HG03354 (cell line): Measurements from ENCODE around the gene LGR4.

Source experiments
- ATAC-seq: cut with Tn5 transposase; IDR thresholded peaks from one replicate; pipeline ENCODE4 v1.9.1; 2021; ENCODE audit warnings: mild to moderate bottlenecking; ENCODE audit not compliant: unreplicated experiment, poor library complexity, severe bottlenecking

The LGR4 gene

DNA sequence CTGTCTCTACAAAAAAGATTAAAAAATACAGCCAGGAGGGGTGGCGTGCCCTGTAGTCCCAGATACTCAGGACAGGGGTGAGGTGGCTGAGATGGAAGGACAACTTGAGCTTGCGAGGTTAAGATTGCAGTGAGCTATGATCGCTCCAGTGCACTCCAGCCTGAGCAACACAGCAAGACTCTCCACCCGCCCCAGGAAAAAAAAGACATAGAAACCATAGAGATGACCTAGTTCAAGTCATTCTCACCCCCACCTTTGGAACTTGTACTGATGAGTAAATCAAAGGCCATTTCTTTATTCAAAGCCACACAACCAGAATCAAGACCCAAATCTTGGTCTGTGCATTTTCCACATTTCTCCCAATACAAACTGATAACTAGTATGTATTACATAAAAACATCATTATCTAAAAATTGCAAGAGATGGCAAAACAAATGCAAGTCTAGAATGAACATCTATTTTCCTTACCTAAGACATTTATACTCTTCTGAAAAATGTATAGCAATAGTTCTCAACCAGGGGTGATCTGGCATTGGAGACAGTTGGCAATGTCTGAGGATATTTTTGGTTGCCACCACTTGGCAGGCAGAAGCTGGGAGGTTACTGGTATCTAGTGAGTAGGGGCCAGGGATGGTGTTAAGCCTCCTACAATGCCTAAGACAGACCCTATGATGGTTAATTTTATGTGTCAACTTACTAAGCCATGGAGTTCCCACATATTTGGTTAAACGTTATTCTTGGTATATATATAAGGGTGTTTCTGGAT lies 34.6 kb downstream of the LGR4 start:
- no peak for ATAC-seq

DNA sequence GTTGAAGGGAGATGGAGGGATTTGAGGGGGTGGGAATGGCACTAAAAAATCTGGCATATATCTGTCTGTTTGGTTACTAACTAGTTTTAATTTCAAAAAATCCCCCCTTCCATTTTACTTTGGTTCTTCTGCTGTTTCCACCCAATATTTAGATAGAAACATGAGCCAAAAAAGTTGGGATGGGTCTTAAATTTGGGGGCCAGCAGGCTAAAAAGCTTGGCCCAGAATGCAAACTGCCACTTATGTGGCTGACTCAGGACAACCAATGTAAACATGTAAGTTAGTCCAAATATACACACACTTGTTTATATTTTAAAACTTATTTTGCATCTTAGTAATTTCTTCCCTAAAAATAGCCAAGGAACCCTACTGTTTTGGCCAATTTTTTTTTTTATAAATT lies 35.7 kb downstream of the LGR4 start:
- no peak for ATAC-seq

DNA sequence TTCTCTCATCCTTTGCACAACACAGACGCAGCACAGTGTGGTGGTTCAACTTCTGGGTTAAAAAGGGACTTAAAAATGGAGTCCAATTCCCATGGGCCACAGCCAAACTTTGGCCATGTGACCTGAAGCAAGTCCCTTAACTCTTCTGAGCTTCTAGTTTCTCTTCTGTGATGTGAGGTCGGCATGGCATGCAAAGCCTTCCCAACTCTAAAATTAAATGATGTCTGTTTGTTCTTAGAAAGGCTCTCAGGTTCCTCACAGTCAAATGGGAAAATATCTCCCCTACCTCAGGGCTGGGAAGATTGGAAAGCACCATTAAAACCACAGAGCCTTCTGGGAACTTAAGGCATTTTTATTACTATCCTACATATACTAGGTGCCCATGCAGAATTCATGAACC lies 38.8 kb downstream of the LGR4 start:
- no peak for ATAC-seq

DNA sequence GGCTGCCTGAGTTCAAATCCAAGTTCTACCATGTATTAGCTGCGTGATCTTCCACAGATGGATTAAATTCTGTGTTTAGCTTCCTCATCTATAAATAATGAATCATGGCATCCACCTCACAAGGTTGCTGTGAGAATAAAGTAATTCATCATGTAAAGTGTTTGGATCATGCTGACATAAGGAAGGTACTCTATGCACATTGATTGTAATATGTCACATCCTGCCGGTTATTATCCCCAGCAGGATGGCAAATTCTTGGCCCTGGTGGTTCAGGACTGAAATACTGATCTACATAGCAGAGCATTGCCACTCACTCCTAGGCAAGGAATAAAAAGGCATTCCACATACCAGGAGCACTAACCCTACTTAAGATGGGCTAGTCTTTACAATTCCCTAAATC lies 40.8 kb downstream of the LGR4 start:
- ATAC-seq = no peak

DNA sequence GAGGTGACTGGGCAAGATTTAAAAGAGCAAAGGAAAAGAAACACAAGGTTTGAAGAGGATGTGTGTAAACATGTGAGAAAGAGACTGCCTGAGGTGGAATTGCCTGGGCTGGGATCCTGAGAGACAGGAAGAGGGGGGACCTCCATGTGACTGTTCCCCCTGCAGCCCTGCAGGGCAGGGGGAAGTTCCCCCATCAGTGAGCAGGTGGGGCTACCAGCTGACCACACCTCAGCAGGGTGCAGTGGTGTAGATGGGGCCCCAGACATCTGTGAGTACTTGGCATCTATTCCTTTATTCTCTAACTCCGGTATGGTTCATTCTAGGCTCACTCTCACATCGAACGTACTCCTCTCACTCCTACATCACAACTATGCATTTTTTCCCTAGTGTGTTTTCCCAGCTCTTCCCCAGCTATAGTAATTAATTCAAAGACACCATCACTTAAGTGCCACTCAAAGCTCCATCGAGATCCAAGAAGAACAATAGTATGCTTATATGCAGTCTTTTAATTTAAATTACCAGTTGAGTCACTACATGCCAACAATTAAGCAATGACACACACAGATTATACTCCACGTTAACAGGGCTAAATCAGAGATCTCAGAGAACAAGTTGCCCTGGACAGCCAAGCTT lies 42.7 kb downstream of the LGR4 start:
- no peak for ATAC-seq

DNA sequence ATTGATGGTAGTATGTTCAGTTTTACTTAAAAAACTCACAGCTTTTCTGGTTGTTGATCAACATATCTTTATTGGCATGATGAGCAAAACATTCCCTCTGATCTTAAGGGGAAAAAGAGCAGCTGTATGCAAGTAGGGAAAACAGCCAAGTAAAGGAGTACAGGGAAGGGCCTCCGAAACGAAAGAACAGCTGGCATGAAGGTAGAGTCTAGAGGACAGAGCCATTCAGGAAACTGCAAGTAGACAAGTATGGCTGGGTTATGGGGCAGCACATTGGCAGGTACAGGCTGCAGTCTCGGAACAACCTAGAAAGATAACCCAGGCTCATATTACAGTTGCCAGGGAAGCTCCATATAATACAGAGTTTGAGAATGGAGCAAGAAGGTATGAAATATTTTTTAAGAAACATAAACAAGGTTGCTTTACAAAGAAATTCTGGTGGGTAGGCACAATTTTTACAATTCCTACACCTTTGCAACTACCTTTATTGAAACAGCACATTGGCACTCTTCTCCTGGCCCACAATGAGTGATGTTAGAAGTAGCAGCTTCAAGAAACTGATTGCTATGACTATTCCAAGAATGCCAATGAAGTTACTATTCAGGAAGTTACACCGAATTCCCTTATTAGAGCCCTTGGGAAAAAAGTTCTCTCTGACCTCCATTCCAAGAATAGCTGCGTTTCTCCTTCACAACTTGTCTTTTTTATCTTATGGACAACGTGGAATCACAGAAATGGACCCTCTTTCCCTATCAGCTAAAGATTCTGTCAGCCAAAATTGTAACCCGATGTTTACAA lies 45.2 kb downstream of the LGR4 start:
- no peak for ATAC-seq

DNA sequence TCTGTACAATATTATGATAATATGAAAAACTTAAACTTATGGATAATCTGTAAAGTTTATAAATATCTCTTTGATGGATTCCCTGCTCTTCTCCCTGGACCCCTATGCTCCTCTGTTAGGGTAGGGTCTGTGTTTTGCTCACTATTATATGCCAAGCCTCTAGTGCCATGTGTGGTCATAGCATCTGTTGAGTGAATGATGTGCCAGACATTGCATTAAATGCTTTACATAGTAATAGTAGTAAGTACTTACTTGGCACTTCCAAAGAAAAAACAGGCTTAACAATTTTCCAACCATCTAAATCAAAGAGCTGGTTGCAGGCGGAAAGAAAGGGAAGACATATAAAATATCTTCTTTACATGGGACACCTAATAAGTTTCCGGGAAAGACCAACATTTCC lies 46.8 kb downstream of the LGR4 start:
- no peak for ATAC-seq

DNA sequence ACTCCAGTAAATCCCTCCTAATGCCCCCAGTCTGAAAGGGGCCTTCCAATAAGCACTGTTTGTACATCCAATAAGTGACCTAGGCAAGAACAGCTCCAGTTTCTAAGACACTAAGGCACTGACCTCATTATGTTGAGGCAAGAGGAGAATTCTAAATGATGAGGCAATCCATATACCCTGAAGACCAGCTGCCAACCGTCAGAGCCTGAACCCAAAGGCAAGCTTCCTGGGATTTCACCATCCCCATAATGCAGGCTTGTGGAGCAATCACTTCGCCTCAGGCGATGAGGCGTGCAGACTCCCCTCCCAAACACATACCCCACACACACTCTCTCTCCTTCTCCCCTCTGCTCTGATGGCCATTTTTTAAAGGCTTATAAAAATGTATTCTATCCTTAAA lies 49.5 kb downstream of the LGR4 start:
- no peak for ATAC-seq

DNA sequence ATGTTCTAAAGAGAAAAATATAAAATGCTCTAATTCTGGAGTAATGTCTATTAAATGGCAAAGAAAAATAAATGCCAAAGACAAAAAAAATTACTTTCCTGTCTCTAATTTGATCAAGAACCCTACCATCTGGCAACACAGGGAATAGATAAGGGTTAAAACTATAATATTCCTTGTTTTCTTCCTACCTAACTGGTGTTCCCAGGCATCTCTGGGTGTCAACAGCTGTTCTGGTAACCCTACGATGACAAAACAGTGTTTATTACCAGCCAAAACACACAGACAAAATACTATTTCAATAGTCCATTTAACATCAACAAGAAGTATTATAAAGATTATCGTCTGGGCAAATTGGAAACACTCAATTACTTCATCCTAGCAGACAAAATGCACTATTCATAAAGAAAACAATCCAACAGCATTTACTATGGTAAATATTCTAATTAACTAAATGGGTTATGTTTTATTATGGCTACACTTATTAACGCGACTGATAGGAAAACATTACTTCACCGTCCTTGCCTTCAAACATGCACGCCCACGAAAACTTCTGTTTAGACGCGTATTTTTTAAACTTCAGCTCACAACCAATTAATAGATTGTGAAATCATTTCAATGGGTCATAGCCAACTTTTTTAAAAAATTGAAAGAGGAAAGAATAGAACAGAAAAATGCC lies 50.6 kb downstream of the LGR4 start:
- ATAC-seq = no peak

DNA sequence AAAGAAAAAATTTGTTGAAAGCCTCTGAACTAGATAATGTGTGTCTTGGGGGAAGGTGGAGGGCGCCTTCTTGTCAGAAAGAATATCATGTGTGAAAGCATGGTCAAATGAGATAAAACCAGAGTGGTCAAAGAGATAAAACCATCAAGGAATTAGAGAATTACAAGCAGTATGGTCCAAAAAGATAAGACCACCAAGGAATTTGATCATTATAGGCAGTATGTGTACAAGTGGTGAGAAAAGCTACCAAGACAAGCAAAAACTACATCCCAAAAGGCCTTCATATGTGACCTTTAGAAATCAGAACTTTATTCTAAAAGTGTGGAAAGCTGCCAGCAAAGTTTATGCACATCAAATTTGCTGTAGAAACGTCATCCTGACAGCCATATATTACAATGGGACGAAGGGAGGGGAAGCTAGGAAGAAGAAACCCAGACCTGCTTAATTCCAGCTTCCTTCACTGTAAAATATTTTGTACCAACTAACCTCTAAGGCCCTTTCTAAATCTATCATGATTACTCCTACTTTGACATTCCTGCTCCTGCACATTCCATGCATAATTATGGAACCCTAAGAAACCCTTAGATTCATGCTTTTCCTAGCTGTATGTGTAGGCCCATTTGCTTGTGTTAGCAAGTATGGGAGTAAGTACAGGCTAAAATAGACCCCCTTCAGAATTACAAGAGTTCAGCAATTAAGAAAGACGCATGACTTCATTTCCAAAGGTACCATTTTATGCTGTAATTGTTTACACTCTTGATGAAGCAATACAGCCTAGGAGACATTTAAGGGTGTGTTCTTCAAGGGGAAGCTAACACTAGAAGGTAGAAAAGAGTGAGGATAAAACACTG lies 51.6 kb downstream of the LGR4 start:
- ATAC-seq = no peak

DNA sequence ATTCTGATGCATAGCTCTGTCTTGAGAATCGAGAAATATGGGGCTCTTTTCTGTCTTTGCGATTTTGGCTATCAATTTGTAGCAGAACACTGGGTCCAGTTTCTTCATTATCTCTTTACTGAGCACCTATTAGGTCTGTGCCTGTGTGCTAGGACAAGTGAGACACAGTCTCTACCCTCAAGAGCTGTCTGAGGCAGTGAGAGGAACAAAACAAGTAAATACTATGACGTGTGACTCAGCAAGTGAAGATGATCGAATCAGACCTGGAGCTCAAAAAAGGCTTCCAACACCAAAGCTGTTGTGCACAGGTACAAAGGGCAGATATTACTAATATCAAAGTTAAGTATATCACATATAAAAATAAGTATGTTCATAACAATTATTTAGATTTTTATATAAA lies 52.4 kb downstream of the LGR4 start:
- no peak for ATAC-seq

DNA sequence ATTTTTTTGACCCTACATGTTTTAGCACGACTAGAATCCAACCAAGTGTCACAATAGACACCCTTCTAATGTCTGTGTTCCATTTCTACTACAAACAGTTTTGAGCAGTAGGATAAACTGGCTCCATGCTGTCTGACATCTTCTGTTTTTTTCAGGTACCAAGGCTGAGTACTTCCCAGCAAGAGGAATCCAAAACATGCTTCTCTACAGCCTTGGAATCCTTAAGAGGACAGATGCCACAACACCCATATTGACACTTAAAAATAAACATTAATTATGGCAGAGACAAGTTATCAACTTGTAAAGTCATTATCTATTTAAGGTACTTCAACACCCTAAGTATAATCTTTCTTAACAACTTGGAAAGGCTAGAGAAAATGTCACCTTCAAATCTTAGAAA lies 54.2 kb downstream of the LGR4 start:
- ATAC-seq = no peak

DNA sequence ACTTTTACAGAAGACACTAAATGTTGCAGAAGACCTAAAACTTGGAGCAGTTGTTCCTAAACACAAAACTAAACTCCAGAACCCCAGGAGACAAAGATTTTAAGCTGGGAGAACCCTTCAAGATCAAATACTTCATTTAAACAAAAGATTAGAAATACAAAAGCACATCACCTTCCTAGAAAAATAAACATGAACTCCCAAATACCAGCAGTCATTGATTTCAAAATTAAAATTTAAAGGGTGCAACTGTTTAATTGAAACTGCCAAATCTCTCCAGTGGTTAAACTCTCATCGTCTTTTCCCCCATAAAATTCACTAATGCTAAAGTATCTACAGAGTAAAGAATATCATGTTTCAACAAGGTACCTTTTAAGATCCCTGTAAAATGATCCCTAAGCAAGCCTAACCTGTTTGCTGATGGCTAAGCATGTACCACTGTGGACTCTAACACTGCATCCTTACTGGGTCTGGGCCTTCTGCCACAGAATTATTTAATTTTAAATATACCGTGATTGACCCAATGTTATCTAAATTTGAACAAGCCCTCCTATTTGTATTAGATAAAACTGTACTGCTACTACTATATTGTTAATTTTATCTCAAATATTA lies 55.9 kb downstream of the LGR4 start:
- no peak for ATAC-seq

DNA sequence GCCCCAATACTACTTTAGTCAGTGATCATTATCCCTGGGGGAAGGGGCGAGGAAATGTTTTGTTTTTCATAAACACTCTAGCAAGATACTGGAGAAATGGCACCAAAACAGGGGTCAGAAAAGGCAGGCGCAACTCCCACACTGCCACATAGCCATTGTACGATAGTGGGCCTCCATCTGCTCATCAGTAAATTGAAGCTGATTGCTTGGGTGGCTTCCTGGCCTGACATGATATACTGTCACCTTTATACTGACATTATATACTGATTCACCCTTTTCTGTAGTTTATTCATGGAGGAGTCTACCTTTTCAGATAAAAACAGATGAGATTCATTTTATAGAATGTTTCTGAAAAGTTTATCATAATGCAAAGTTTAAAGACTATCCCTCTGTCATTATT lies 57.9 kb downstream of the LGR4 start:
- ATAC-seq = no peak

DNA sequence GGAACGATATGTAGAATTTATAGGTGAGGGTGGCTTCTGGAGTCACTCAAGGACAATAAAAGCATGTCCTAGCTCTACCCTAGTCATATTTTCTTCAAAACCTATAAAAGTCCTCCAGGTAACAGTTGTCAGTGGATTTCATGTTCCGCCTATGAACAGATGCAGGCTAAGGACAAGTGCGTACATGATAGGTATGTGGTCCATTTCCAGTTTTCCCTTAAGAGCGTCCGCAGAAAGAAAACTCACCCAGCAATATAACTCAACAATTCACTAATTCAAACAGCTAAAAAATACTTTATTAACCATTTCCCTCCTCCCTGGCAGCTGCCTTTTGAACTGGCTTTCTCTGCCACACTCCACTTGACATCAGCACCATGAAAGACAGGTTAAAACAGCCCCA lies 59.4 kb downstream of the LGR4 start:
- no peak for ATAC-seq

DNA sequence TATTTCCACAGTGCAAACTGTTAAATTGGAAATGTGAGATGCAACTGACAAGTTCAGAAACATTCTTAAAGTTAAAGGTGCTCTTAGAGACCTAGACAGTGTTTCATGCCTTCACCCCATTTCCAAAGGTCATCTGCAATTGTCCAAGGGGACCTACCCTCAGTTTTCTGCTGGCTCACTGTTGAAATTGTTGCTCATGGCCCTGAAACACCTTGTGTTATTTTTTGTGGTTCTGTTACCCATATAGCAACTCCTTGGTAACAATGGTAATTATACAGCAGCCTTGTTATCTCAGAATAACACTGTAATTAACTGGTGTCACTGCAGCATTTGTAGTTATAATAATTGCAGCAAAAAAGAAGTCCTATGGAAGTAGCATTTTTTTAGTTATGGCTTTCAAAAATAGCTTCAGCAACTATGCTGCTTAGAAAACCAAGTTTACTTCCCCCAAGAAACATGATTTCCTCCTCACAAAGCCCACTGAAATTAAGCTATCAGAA lies 60.3 kb downstream of the LGR4 start:
- no peak for ATAC-seq

DNA sequence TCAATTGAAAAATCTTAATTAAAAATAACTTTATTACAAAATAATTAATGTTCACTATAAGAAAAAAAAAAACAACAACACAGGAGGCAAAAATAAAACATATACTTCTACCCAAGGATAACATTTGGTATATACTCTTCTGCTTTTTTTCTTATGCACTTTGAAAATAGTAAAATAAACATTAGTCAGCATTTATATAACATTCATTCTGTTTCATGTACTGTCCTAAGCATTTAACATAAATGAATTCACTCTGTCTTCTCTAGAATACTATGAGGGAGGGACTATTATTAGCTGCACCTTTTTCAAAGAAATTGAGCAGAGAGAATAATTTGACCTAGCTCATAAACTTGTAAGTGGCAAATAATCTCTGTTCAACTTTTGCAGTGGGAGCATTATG lies 61.3 kb downstream of the LGR4 start:
- ATAC-seq = no peak

DNA sequence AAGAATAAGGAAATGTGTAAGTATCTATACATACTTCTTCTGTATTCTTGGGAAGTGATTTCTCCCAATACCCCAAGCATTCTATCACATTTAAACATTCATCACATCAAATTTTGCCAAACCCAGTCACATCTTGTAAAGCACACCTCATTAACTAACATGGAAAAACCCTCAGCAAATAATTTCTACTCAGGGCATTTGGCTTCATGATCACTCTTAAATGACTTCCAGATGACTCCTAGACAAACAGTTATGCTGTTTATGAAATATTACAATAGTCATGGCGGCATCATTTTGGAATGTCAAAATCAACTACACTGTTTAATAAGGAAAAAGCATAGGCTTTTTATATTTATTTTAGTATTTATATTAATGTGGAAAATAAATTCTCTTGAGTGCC lies 62.3 kb downstream of the LGR4 start:
- no peak for ATAC-seq

DNA sequence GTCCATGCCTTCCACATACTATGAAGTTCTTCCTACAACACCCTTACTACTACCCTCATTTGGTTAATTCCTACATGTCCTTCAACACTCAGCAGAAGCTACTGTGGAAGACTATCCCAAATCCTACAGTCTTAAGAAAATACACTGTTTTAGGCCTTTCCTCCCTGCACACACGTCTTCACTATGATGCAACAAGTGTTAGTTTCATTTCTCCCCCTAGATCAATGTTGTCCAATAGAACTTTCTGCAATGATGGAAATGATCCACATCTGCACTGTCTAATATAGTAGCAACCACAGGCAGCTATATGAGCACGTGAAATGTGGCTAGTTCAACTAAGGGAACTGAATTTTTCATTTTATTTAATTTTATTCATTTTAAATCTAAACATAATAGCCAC lies 62.8 kb downstream of the LGR4 start:
- no peak for ATAC-seq
